Esophagus (tissue), 2 donors: ENCODE measurements around the gene PAF1. TPM values are rescaled to one million over a fixed set of nuclear protein-coding genes. Genes with fewer than 3 reads are reported as not detected.
A peak's percentile ranks its signal among the peaks of the same experiment; 100 is the strongest.

Experiments used
- H3K27ac ChIP-seq, 2 donors: one replicate each; pipeline ENCODE4 v1.5.1; 2013; ENCODE audit warnings: low read depth in 2 of 2, mild to moderate bottlenecking in 2 of 2, inconsistent platforms in 1 of 2, low read length in 1 of 2, moderate library complexity in 1 of 2
- H3K27me3 ChIP-seq, 2 donors: one replicate each; pipeline ENCODE4 v1.6.1; 2013; ENCODE audit warnings: low read length in 2 of 2, control low read depth in 1 of 2, mild to moderate bottlenecking in 1 of 2; ENCODE audit not compliant: insufficient read depth in 2 of 2, control insufficient read depth in 1 of 2
- H3K36me3 ChIP-seq, 2 donors: one replicate each; pipeline ENCODE4 v1.6.1; 2013; ENCODE audit warnings: low read length in 1 of 2; ENCODE audit not compliant: control insufficient read depth in 2 of 2, insufficient read depth in 2 of 2
- H3K4me1 ChIP-seq, 2 donors: one replicate each; pipeline ENCODE4 v1.6.1; 2013; ENCODE audit warnings: low read length in 1 of 2; ENCODE audit not compliant: control insufficient read depth in 2 of 2, insufficient read depth in 2 of 2
- H3K4me3 ChIP-seq, 2 donors: one replicate each; pipeline ENCODE4 v1.5.1; 2013; ENCODE audit warnings: low read length in 2 of 2, mild to moderate bottlenecking in 2 of 2, low read depth in 1 of 2, moderate library complexity in 1 of 2
- H3K9me3 ChIP-seq, 2 donors: one replicate each; pipeline ENCODE4 v1.6.1; 2013; ENCODE audit warnings: mild to moderate bottlenecking in 2 of 2, low read depth in 1 of 2, low read length in 1 of 2, moderate library complexity in 1 of 2; ENCODE audit not compliant: control insufficient read depth in 2 of 2, insufficient read depth in 1 of 2
- WGBS, 2 donors: extraction: QIAGEN DNeasy Blood & Tissue Kit; methylation state at CpG; one replicate each; pipeline ENCODE4 v1.1.7; 2013; 5-methylcytosine and 5-hydroxymethylcytosine counted together
- polyA plus RNA-seq, 2 donors: library from polyadenylated mRNA; stranded (reverse); fragments of 200-250 nt; gene quantifications; one replicate each; pipeline ENCODE4 v1.2.3, GENCODE V29; 2013
- donor health status: healthy with polysubstance abuse.
- donor health status: Bipolar disorder and iron deficiency.

PAF1 gene
- polyA plus RNA-seq, 2 donors = 41.8 to 43.0 TPM

GRCh38 chr19:39398297-39398864 is 7.5 kb upstream of the PAF1 start:
- Histone ChIP-seq H3K27me3 (no peaks in the 10 kb centered on the region), H3K27ac (peak overlapping the region; percentile 98 to 99), H3K36me3 (peaks cover 0 to 11% of the 10 kb centered on the region in 2 donors), H3K9me3 (no peaks in the 10 kb centered on the region), H3K4me3 (peak overlapping the region; percentile 17 to 28), H3K4me1 (peaks cover 5 to 29% of the 10 kb centered on the region in 2 donors)
- 48 to 57% methylated on average over 11 of the region's 11 CpGs for WGBS, 2 donors

DNA sequence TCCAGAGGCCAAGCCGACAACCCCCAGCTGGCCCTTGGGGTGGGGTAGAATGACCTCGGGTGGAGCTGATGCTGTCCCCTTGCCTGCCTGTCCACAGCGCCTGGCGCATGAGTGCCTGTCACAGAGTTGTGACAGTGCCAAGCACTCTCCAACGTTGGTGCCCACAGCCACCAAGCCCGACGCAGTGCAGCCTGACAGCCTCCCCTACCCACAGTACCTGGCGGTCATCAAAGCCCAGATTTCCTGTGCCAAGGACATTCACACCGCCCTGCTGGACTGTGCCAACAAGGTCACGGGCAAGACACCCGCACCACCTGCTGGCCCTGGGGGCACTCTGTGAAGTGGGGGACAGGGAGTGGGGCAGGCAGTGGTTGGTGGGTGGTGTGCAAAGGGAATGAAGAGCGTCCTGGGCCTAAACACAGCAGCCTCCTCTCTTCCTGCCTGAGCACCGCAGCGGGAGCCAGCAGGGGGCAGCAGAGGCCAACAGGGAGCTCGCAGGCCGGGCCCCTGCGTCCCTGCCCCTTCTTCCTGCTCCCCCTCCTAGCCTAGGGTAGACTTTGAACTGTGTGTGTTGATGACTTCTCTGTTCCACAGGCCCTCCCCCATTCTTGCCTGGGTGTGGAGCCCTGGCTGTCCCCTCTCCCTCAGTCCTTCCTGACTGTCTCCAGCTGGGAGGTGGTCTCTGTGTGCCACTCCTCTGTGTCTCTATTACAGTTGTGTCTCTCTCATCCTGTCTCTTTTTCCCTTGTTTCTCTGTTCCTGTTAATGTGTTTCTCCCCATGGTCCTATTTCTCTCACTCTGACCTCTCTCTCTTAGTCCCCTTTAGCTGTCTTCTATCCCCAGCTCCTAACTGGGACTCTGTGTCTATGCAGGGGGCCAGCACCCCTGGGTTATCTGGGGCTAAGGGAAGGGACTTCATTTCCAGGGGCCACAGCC is 6.7 kb upstream of the PAF1 start:
- H3K4me3 ChIP-seq = peak overlapping the region; percentile 17 to 28
- peaks cover 5 to 29% of the 10 kb centered on the region in 2 donors for H3K4me1 ChIP-seq
- H3K36me3 ChIP-seq = peaks cover 0 to 12% of the 10 kb centered on the region in 2 donors
- H3K27me3 ChIP-seq = no peaks in the 10 kb centered on the region
- peak overlapping the region; percentile 98 to 99 for H3K27ac ChIP-seq
- H3K9me3 ChIP-seq = no peaks in the 10 kb centered on the region
- 24 to 26% methylated on average over 17 of the region's 17 CpGs for WGBS, 2 donors

GRCh38 chr19:39390451-39390750 is 505 bp downstream of the PAF1 start:
- H3K36me3 ChIP-seq = peaks cover 4 to 32% of the 10 kb centered on the region in 2 donors
- H3K27ac ChIP-seq = peak overlapping the region; percentile 97 to 98
- H3K4me3 ChIP-seq = peak overlapping the region; percentile 82 to 84
- peaks cover 0 to 9% of the 10 kb centered on the region in 2 donors for H3K4me1 ChIP-seq
- no peaks in the 10 kb centered on the region for H3K27me3 ChIP-seq
- WGBS, 2 donors = 0 to 1% methylated on average over 10 of the region's 10 CpGs
- no peaks in the 10 kb centered on the region for H3K9me3 ChIP-seq

- Histone ChIP-seq H3K4me3 (peak overlapping the region; percentile 82 to 84), H3K27ac (peak overlapping the region; percentile 97 to 98), H3K27me3 (no peaks in the 10 kb centered on the region), H3K36me3 (peaks cover 4 to 37% of the 10 kb centered on the region in 2 donors), H3K9me3 (no peaks in the 10 kb centered on the region), H3K4me1 (peaks cover 0 to 9% of the 10 kb centered on the region in 2 donors)
- 56 to 63% methylated on average over 13 of the region's 13 CpGs for WGBS, 2 donors
Observed at GRCh38 chr19:39389631-39390414, 1.1 kb downstream of the PAF1 start.

- Histone ChIP-seq H3K9me3 (no peaks in the 10 kb centered on the region), H3K4me1 (peaks cover 0 to 9% of the 10 kb centered on the region in 2 donors), H3K27me3 (no peaks in the 10 kb centered on the region), H3K36me3 (peaks cover 5 to 37% of the 10 kb centered on the region in 2 donors), H3K27ac (peak overlapping the region in 1 of 2 donors; percentile 8), H3K4me3 (no peak overlapping the region)
- 79 to 91% methylated on average over 5 of the region's 5 CpGs for WGBS, 2 donors
Observed at GRCh38 chr19:39388657-39389056, 2.2 kb downstream of the PAF1 start.

DNA sequence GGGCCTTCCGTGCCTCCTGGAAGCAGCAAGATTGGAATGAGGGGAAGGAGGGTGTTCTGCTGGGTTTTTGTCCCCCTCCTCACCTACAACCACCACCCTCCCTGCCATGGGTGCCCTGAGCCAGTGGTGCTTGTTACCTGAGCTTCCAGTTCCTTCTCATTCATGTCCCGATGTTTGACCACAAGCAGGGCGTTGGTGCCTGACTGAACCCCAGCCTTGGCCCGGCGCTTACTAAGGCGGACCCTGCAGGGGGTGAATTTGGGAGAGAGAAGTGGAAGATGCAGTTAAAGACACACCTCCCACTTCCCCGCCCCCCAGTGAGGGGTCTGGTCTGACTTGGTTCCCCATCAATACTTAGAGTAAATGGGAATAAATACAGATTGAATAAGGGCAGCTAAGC is 4.3 kb downstream of the PAF1 start:
- no peaks in the 10 kb centered on the region for H3K9me3 ChIP-seq
- H3K36me3 ChIP-seq = peaks cover 8 to 47% of the 10 kb centered on the region in 2 donors
- no peak overlapping the region for H3K27ac ChIP-seq
- H3K4me3 ChIP-seq = no peak overlapping the region
- peaks cover 0 to 6% of the 10 kb centered on the region in 2 donors for H3K4me1 ChIP-seq
- no peaks in the 10 kb centered on the region for H3K27me3 ChIP-seq
- 84 to 86% methylated on average over 7 of the region's 7 CpGs for WGBS, 2 donors

DNA sequence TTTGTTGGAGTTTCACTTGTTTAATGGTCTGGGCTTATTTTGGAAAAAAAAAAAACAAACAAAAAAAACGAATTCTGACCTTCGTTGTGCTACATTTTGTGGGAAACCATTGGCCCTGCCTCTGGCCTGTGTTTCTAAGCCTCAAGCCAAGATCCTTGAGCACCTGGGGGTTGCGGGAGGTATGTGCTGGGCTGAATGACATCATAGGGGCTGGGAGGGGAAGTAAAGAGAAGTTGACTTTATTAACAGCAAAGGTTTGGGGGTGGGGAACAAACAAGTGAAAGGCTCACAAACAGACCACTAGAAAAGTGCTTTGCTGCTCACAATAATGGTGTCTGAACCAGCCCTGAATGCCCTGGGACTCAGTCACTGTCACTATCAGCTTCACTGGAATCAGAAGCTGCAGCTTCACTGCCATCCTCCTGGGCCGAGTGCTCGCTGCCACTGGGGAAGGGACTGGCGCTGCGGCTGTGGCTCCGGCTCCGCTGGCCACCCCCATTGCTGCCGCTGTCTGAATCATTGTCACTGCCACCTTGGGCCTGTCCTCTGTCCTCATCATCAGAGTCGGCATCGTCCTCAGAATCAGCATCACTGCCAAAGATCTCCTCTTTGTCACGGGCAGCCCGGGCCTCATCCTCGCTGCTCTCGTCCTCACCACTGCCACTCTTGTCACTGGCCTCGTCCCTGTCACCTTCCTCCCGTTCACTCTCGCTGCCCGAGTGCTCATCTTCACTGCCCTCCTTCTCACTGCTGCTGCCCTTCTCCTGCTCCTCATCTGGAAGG is 5.1 kb downstream of the PAF1 start:
- 81 to 82% methylated on average over 20 of the region's 20 CpGs for WGBS, 2 donors
- Histone ChIP-seq H3K4me3 (no peak overlapping the region), H3K27me3 (no peaks in the 10 kb centered on the region), H3K9me3 (no peaks in the 10 kb centered on the region), H3K4me1 (peaks cover 0 to 6% of the 10 kb centered on the region in 2 donors), H3K27ac (no peak overlapping the region), H3K36me3 (peaks cover 12 to 53% of the 10 kb centered on the region in 2 donors)

- Histone ChIP-seq H3K36me3 (peaks cover 17 to 61% of the 10 kb centered on the region in 2 donors), H3K4me1 (peaks cover 0 to 6% of the 10 kb centered on the region in 2 donors), H3K4me3 (no peak overlapping the region), H3K27me3 (no peaks in the 10 kb centered on the region), H3K9me3 (no peaks in the 10 kb centered on the region), H3K27ac (no peak overlapping the region)
- whole genome bisulfite sequencing, 2 donors = 65 to 74% methylated on average over 9 of the region's 9 CpGs
Observed at GRCh38 chr19:39384839-39385568, 5.9 kb downstream of the PAF1 start.
